Nephron (organoid): ENCODE data around the gene MBD3L1.

ENCODE experiments used
- H3K27ac Mint-ChIP-seq, 3 experiments: 2 replicates each; pipeline ENCODE4 v1.8.0; 2020; ENCODE audit warnings: mixed read lengths in 3 of 3, mild to moderate bottlenecking in 2 of 3, moderate library complexity in 1 of 3
- H3K27me3 Mint-ChIP-seq: 2 replicates; pipeline ENCODE4 v1.8.0; 2021; ENCODE audit warnings: low read depth, mild to moderate bottlenecking, moderate library complexity, mixed read lengths
- H3K36me3 Mint-ChIP-seq: 2 replicates; pipeline ENCODE4 v1.8.0; 2020; ENCODE audit warnings: low read depth, mixed read lengths
- H3K4me1 Mint-ChIP-seq: 2 replicates; pipeline ENCODE4 v1.8.0; 2020; ENCODE audit warnings: mixed read lengths
- H3K4me3 Mint-ChIP-seq, 3 experiments: 2 replicates each; pipeline ENCODE4 v1.8.0; 2020; ENCODE audit warnings: mild to moderate bottlenecking in 3 of 3, mixed read lengths in 3 of 3, moderate library complexity in 2 of 3
- H3K9me3 Mint-ChIP-seq: 2 replicates; pipeline ENCODE4 v1.8.0; 2020; ENCODE audit warnings: mixed read lengths
- CTCF ChIP-seq, 3 experiments: fragments of 200-600 bp; sonication (generic); IDR thresholded peaks; one replicate each; pipeline ENCODE4 v1.5.0; 2021; ENCODE audit warnings: antibody characterized with exemption in 3 of 3; ENCODE audit not compliant: unreplicated experiment in 3 of 3

MBD3L1 gene

GRCh38 chr19:8850488-8850887 is 18.3 kb downstream of the MBD3L1 start:
- Mint-ChIP-seq H3K4me1 (no peaks in the 10 kb centered on the region), H3K36me3 (peaks cover 6% of the 10 kb centered on the region), H3K9me3 (peaks cover 34% of the 10 kb centered on the region), H3K4me3 (no peak overlapping the region), H3K27me3 (no peaks in the 10 kb centered on the region), H3K27ac (no peak overlapping the region)
- no peak for TF ChIP-seq CTCF (IDR thresholded peaks at IDR 0.05; ENCODE audit: unreplicated experiment in 3 of 3)

GRCh38 chr19:8858260-8858659 is 26.1 kb downstream of the MBD3L1 start:
- H3K27me3 Mint-ChIP-seq = no peaks in the 10 kb centered on the region
- no peak overlapping the region for H3K4me3 Mint-ChIP-seq
- no peak for TF ChIP-seq CTCF (IDR thresholded peaks at IDR 0.05; ENCODE audit: unreplicated experiment in 3 of 3)
- no peak overlapping the region for H3K27ac Mint-ChIP-seq
- H3K9me3 Mint-ChIP-seq = peaks cover 29% of the 10 kb centered on the region
- H3K36me3 Mint-ChIP-seq = no peaks in the 10 kb centered on the region
- H3K4me1 Mint-ChIP-seq = no peaks in the 10 kb centered on the region

- Mint-ChIP-seq H3K4me3 (no peak overlapping the region), H3K9me3 (peaks cover 27% of the 10 kb centered on the region), H3K27ac (no peak overlapping the region), H3K36me3 (no peaks in the 10 kb centered on the region), H3K27me3 (no peaks in the 10 kb centered on the region), H3K4me1 (no peaks in the 10 kb centered on the region)
- TF ChIP-seq CTCF (IDR thresholded peaks at IDR 0.05; ENCODE audit: unreplicated experiment in 3 of 3) = no peak
These were observed 34.2 kb downstream of the MBD3L1 start for GRCh38 chr19:8866344-8866743.

- Mint-ChIP-seq H3K27me3 (peaks cover 2% of the 10 kb centered on the region), H3K36me3 (no peaks in the 10 kb centered on the region), H3K27ac (no peak overlapping the region), H3K4me3 (no peak overlapping the region), H3K9me3 (peaks cover 52% of the 10 kb centered on the region), H3K4me1 (no peaks in the 10 kb centered on the region)
- TF ChIP-seq CTCF (IDR thresholded peaks at IDR 0.05; ENCODE audit: unreplicated experiment in 3 of 3) = no peak
These were observed 45.9 kb downstream of the MBD3L1 start for GRCh38 chr19:8877854-8878705.

- no peak overlapping the region for H3K4me3 Mint-ChIP-seq
- H3K36me3 Mint-ChIP-seq = no peaks in the 10 kb centered on the region
- TF ChIP-seq CTCF (IDR thresholded peaks at IDR 0.05; ENCODE audit: unreplicated experiment in 3 of 3) = no peak
- H3K27me3 Mint-ChIP-seq = no peaks in the 10 kb centered on the region
- H3K9me3 Mint-ChIP-seq = peaks cover 46% of the 10 kb centered on the region
- no peak overlapping the region for H3K27ac Mint-ChIP-seq
- no peaks in the 10 kb centered on the region for H3K4me1 Mint-ChIP-seq
These were observed 48.8 kb downstream of the MBD3L1 start for GRCh38 chr19:8880868-8881488.
